ENCODE measurements around the gene CHCHD4. TPM values are rescaled to one million over a fixed set of nuclear protein-coding genes. Genes with fewer than 3 reads are reported as not detected.

CHCHD4 gene
- total and polyA plus RNA-seq, 4 donors = 7.5 to 12.0 (median 9.0) TPM

DNA sequence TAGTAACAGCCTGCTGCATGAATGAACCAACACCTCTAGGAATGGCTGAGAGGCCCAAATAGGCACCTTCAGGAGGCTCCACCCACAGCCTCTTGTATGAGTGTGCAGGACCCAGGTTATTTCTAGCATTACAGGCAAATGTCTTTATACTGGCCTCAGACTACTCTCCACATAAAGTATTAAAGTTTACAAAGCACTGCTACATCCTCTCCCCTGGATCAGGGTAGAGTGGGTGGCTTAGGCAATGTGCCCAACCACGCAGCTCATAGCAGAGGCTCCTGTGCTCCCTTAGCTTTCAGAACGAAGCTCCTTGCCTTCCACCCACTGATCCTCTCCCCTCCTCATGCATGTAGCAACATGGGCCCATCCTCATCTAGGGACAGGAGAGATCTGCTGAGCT lies 16.5 kb upstream of the CHCHD4 start:
- Histone ChIP-seq H3K27me3 (ENCODE audit: control insufficient read depth in 1 of 2, insufficient read depth in 2 of 2, low read length in 1 of 2) (no peaks in the 10 kb centered on the region), H3K4me1 (ENCODE audit: control insufficient read depth in 1 of 2, insufficient read depth in 2 of 2, low read length in 2 of 2) (peaks cover 3 to 5% of the 10 kb centered on the region in 2 donors), H3K4me3 (ENCODE audit: low read length in 2 of 2) (no peak overlapping the region), H3K27ac (ENCODE audit: low read depth in 1 of 2, low read length in 2 of 2) (peak overlapping the region in 1 of 2 donors; percentile 85), H3K36me3 (ENCODE audit: control insufficient read depth in 1 of 2, insufficient read depth in 2 of 2, low read length in 1 of 2) (peaks cover 0 to 2% of the 10 kb centered on the region in 2 donors), H3K9me3 (ENCODE audit: control insufficient read depth, low read length) (no peaks in the 10 kb centered on the region)
- WGBS, 2 donors = 14% methylated on average over 2 of the region's 2 CpGs
- ATAC-seq (ENCODE audit: low FRiP score) = no peak
- DNase-seq = no peak
- intact Hi-C loops (cut with DNase I) = loop anchor here (5.0 to 10.0 kb wide), 2 partner anchors 36 to 264 kb away; partner anchors contain the start of genes LSM3 (in 1 of the 2), SLC6A6 (in 1 of the 2) and XPC (in 1 of the 2)

DNA sequence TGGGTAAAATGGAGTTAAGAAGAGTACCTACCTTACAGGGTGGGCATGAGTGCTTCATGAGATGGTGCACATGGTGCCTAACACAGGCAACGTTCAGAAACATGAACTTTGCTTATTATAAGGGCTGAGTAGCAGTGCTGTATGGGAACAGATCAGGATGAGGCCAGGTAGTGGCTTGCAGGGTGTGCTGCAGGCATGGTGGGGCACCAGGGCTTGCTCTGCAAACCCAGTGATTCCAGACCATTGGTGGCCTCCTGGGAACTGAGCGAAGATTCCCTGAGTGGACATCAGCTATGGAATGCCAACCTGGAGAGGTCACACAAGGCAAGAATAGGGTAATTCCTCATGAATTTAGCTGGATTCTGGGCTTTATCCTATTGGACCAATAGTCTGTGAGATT lies 16.0 kb upstream of the CHCHD4 start:
- H3K36me3 ChIP-seq (ENCODE audit: control insufficient read depth in 1 of 2, insufficient read depth in 2 of 2, low read length in 1 of 2) = peaks cover 0 to 3% of the 10 kb centered on the region in 2 donors
- H3K4me3 ChIP-seq (ENCODE audit: low read length in 2 of 2) = no peak overlapping the region
- H3K9me3 ChIP-seq (ENCODE audit: control insufficient read depth, low read length) = no peaks in the 10 kb centered on the region
- 77 to 81% methylated on average over 2 of the region's 2 CpGs for WGBS, 2 donors
- DNase-seq (no peak), ATAC-seq (ENCODE audit: low FRiP score) (no peak)
- intact Hi-C loops (cut with DNase I) = loop anchor here (5.0 to 10.0 kb wide), 2 partner anchors 37 to 264 kb away; partner anchors contain the start of genes LSM3 (in 1 of the 2), SLC6A6 (in 1 of the 2) and XPC (in 1 of the 2)
- H3K4me1 ChIP-seq (ENCODE audit: control insufficient read depth in 1 of 2, insufficient read depth in 2 of 2, low read length in 2 of 2) = peaks cover 3 to 5% of the 10 kb centered on the region in 2 donors
- H3K27me3 ChIP-seq (ENCODE audit: control insufficient read depth in 1 of 2, insufficient read depth in 2 of 2, low read length in 1 of 2) = no peaks in the 10 kb centered on the region
- peak overlapping the region in 1 of 2 donors; percentile 4 for H3K27ac ChIP-seq (ENCODE audit: low read depth in 1 of 2, low read length in 2 of 2)

DNA sequence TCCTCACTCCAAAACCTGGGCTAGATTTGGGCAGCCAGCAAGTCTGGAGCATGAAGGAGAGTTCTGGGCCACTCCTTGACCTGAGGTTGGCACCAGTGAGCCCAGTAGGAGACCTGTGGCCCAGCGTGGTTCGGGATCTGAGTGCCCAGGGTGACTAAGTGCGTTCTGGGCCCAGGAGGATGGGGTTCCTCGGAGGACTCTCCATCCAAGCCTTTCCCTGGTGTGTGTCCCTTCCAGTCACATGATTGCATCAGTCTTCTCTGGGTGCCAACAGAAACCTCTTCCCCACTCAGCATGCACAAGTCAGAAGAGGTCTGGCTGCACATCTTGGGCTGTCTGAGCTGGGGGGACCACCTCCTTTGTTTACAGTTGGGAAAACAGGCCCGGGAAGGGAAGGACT lies 15.1 kb upstream of the CHCHD4 start:
- peak overlapping the region in 1 of 2 donors; percentile 2 for H3K27ac ChIP-seq (ENCODE audit: low read depth in 1 of 2, low read length in 2 of 2)
- peaks cover 0 to 4% of the 10 kb centered on the region in 2 donors for H3K36me3 ChIP-seq (ENCODE audit: control insufficient read depth in 1 of 2, insufficient read depth in 2 of 2, low read length in 1 of 2)
- DNase-seq (peak in 1 of 2 donors; percentile 51), ATAC-seq (ENCODE audit: low FRiP score) (no peak)
- no peaks in the 10 kb centered on the region for H3K9me3 ChIP-seq (ENCODE audit: control insufficient read depth, low read length)
- H3K4me3 ChIP-seq (ENCODE audit: low read length in 2 of 2) = no peak overlapping the region
- intact Hi-C loops (cut with DNase I) = loop anchor here (5.0 to 10.0 kb wide), 2 partner anchors 38 to 265 kb away; partner anchors contain the start of genes LSM3 (in 1 of the 2), SLC6A6 (in 1 of the 2) and XPC (in 1 of the 2)
- peaks cover 3% of the 10 kb centered on the region in 2 donors for H3K4me1 ChIP-seq (ENCODE audit: control insufficient read depth in 1 of 2, insufficient read depth in 2 of 2, low read length in 2 of 2)
- H3K27me3 ChIP-seq (ENCODE audit: control insufficient read depth in 1 of 2, insufficient read depth in 2 of 2, low read length in 1 of 2) = no peaks in the 10 kb centered on the region
- 74 to 78% methylated on average over 5 of the region's 5 CpGs for WGBS, 2 donors

DNA sequence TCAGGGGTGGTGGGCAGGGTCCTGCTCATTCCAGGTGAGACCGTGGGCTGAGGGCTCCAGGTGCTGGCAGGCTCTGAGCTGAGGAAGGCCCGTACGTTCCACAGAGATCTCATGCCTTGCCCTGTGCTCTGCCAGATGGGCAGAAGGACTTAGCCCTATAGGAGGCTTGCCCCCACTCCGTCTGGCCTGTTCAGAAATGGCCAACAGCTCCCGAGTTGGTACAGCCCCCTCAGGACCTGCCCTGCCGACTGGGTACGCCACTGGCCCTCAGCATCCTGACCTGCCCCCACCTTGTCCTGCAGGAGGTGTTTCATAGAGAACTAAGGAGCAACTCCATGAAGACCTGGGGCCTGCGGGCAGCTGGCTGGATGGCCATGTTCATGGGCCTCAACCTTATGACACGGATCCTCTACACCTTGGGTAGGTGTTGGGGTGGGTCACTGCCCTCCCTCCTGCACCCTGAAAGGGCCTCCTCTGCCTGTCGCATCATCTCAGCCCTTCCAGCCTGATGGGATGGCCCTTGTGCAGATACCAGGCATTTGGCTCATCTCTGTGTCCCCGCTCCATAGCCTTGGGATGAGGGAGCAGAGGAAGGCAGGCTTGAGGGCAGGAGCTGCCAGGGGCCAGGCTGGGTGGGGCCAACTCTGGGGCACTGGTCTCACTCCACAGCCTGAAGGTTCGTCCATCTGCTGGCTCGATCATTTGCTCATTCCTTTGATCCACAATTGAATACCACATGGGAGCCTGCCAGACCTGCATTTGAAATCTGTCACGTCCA lies 14.4 kb upstream of the CHCHD4 start:
- ATAC-seq (ENCODE audit: low FRiP score) (no peak), DNase-seq (no peak)
- H3K4me3 ChIP-seq (ENCODE audit: low read length in 2 of 2) = no peak overlapping the region
- H3K27ac ChIP-seq (ENCODE audit: low read depth in 1 of 2, low read length in 2 of 2) = peak overlapping the region in 1 of 2 donors; percentile 2
- H3K36me3 ChIP-seq (ENCODE audit: control insufficient read depth in 1 of 2, insufficient read depth in 2 of 2, low read length in 1 of 2) = peaks cover 0 to 4% of the 10 kb centered on the region in 2 donors
- H3K9me3 ChIP-seq (ENCODE audit: control insufficient read depth, low read length) = no peaks in the 10 kb centered on the region
- intact Hi-C loops (cut with DNase I) = no loop called here
- no peaks in the 10 kb centered on the region for H3K27me3 ChIP-seq (ENCODE audit: control insufficient read depth in 1 of 2, insufficient read depth in 2 of 2, low read length in 1 of 2)
- H3K4me1 ChIP-seq (ENCODE audit: control insufficient read depth in 1 of 2, insufficient read depth in 2 of 2, low read length in 2 of 2) = peaks cover 3% of the 10 kb centered on the region in 2 donors
- whole genome bisulfite sequencing, 2 donors = 80 to 89% methylated on average over 14 of the region's 14 CpGs

DNA sequence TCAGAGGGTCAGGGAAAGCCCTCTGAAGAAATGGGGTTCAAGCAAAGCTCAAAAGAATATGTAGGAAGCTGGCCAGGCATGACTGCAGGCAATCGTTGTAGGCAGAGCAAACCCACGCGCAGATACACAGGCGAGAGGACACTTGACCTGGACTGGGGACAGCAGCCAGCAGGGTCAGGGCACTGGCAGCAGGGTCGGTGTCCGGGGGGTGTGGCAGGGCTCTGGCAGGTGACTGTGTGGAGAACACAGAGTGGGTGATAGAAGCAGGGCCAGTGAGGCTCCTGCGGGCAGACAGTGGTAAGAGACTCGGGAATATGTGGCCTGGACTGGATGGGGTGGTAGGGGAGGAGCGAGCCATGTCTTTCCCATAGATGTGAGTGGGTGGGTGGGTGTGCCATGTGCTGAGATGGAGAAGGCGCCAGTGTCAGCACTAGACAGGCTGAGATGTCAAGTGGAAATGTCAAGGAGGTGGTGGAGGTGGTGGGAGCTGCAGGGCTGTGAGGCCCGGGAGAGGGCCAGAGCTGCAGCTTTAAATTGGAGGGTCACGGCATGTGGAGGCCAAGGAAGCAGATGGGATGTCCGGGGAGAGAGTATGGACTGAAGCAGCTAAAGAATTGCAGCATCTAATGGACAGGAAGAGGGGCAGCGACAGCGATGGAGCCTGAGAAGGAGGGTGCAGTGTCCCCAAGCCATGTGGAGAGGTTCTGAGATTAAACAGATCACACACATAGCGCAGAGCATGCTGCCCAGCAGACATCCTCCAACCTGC lies 13.6 kb upstream of the CHCHD4 start:
- no peak for ATAC-seq (ENCODE audit: low FRiP score)
- no peak for DNase-seq
- intact Hi-C loops (cut with DNase I) = no loop called here

DNA sequence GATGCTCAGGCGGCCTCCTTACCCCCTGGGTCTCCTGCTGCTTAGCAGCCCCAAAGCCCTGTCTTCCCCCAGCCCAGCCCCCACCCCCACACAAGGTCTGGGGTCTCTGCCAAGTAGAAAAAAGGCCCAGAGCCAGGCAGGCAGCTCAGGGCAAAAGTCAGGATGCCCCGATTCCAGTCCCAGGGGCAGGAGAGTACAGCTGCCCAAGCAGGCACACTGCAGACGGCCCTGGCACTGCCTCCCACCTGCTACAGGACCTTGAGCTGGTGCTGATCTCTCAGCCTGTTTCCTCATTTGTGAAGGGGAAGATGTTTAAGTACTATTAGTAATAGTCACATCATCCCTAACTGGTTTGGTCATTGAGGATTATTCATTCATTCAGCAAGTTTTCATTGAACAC lies 12.8 kb upstream of the CHCHD4 start:
- DNase-seq (no peak), ATAC-seq (ENCODE audit: low FRiP score) (no peak)
- Histone ChIP-seq H3K27me3 (ENCODE audit: control insufficient read depth in 1 of 2, insufficient read depth in 2 of 2, low read length in 1 of 2) (no peaks in the 10 kb centered on the region), H3K4me1 (ENCODE audit: control insufficient read depth in 1 of 2, insufficient read depth in 2 of 2, low read length in 2 of 2) (peaks cover 0 to 3% of the 10 kb centered on the region in 2 donors), H3K36me3 (ENCODE audit: control insufficient read depth in 1 of 2, insufficient read depth in 2 of 2, low read length in 1 of 2) (peaks cover 4 to 6% of the 10 kb centered on the region in 2 donors), H3K4me3 (ENCODE audit: low read length in 2 of 2) (no peak overlapping the region), H3K27ac (ENCODE audit: low read depth in 1 of 2, low read length in 2 of 2) (peak overlapping the region in 1 of 2 donors; percentile 80), H3K9me3 (ENCODE audit: control insufficient read depth, low read length) (no peaks in the 10 kb centered on the region)
- intact Hi-C loops (cut with DNase I) = no loop called here
- 0 to 8% methylated on average over 2 to 3 of the region's 3 CpGs for WGBS, 2 donors

More for the DNA sequence above, 13.6 kb upstream of the CHCHD4 start:
- Histone ChIP-seq H3K4me1 (ENCODE audit: control insufficient read depth in 1 of 2, insufficient read depth in 2 of 2, low read length in 2 of 2) (peaks cover 3% of the 10 kb centered on the region in 2 donors), H3K9me3 (ENCODE audit: control insufficient read depth, low read length) (no peaks in the 10 kb centered on the region), H3K27ac (ENCODE audit: low read depth in 1 of 2, low read length in 2 of 2) (peak overlapping the region in 1 of 2 donors; percentile 28), H3K27me3 (ENCODE audit: control insufficient read depth in 1 of 2, insufficient read depth in 2 of 2, low read length in 1 of 2) (no peaks in the 10 kb centered on the region), H3K4me3 (ENCODE audit: low read length in 2 of 2) (no peak overlapping the region), H3K36me3 (ENCODE audit: control insufficient read depth in 1 of 2, insufficient read depth in 2 of 2, low read length in 1 of 2) (peaks cover 4% of the 10 kb centered on the region in 2 donors)
- 91% methylated on average over 16 of the region's 16 CpGs for WGBS, 2 donors

DNA sequence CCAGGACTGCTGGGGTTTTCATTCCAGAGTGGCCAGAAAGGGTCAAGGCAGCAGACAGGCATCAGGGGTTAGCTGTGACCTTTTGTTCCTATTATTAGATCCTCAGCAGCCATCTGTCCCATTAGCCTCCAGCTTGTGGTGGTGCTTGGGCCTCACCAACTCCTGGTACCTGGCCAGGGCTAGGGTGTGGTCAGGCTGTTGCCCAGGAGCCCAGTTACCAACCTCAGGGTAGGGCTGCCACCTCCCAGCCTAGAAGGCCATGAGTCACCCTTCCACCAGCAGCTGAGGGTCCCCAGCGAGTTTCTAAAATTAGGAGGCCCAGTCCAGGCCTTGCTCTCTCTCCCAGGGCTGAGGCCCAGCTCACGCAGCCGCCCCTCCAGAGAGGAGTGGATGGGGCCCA lies 12.3 kb upstream of the CHCHD4 start:
- DNase-seq = peak; percentile 84 to 86
- H3K9me3 ChIP-seq (ENCODE audit: control insufficient read depth, low read length) = no peaks in the 10 kb centered on the region
- intact Hi-C loops (cut with DNase I) = no loop called here
- H3K27me3 ChIP-seq (ENCODE audit: control insufficient read depth in 1 of 2, insufficient read depth in 2 of 2, low read length in 1 of 2) = no peaks in the 10 kb centered on the region
- H3K4me1 ChIP-seq (ENCODE audit: control insufficient read depth in 1 of 2, insufficient read depth in 2 of 2, low read length in 2 of 2) = peaks cover 0 to 3% of the 10 kb centered on the region in 2 donors
- WGBS, 2 donors = 6 to 14% methylated on average over 3 of the region's 3 CpGs
- ATAC-seq (ENCODE audit: low FRiP score) = peak; percentile 75
- peak overlapping the region in 1 of 2 donors; percentile 80 for H3K27ac ChIP-seq (ENCODE audit: low read depth in 1 of 2, low read length in 2 of 2)
- H3K36me3 ChIP-seq (ENCODE audit: control insufficient read depth in 1 of 2, insufficient read depth in 2 of 2, low read length in 1 of 2) = peaks cover 6 to 8% of the 10 kb centered on the region in 2 donors
- no peak overlapping the region for H3K4me3 ChIP-seq (ENCODE audit: low read length in 2 of 2)

DNA sequence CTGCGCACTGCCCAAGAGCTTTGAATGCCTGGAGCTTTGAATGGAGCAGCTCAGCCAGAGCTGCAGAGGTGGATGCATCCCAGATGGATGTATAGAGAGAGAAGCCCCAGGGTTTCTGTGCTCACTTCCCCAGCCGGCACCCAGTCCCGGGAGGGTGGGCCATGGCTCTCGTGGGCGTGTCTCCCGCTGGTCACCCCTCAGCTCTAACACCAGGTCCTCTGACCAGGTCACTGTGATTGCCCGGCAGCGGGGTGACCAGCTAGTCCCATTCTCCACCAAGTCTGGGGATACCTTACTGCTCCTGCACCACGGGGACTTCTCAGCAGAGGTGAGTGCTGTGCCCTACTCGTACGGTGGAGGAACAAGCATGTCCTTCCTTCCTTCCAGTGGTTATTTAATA lies 10.9 kb upstream of the CHCHD4 start:
- H3K36me3 ChIP-seq (ENCODE audit: control insufficient read depth in 1 of 2, insufficient read depth in 2 of 2, low read length in 1 of 2) = peaks cover 6 to 16% of the 10 kb centered on the region in 2 donors
- no peaks in the 10 kb centered on the region for H3K27me3 ChIP-seq (ENCODE audit: control insufficient read depth in 1 of 2, insufficient read depth in 2 of 2, low read length in 1 of 2)
- ATAC-seq (ENCODE audit: low FRiP score) = no peak

More for the DNA sequence above, 10.9 kb upstream of the CHCHD4 start:
- 87 to 88% methylated on average over 11 of the region's 11 CpGs for WGBS, 2 donors
- no peak overlapping the region for H3K27ac ChIP-seq (ENCODE audit: low read depth in 1 of 2, low read length in 2 of 2)
- intact Hi-C loops (cut with DNase I) = no loop called here
- no peak overlapping the region for H3K4me3 ChIP-seq (ENCODE audit: low read length in 2 of 2)
- no peaks in the 10 kb centered on the region for H3K9me3 ChIP-seq (ENCODE audit: control insufficient read depth, low read length)
- peaks cover 0 to 3% of the 10 kb centered on the region in 2 donors for H3K4me1 ChIP-seq (ENCODE audit: control insufficient read depth in 1 of 2, insufficient read depth in 2 of 2, low read length in 2 of 2)
- no peak for DNase-seq
